ENCODE measurements around the gene TMEM179.

DNA sequence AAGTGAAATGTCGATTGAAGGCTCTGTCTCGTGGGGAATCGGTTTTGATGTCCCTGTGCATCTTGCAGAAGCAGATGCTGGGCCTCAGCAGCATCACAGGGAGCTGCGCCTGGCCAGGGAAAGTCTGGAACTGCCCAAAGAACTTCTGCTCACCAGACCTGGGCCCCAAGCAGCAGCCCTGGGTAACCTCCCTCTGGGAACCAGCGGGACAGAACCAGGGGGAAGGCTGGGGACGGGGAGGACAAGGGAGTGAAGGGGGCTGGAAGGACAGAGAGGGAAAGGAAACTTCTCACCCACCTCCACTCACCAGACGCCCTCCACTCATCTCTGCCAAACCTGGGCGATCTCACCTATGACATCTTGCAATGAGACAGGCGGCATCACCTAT, 51.8 kb downstream of the TMEM179 start:
- TF ChIP-seq POLR2A (IDR thresholded peaks at IDR 0.05), result no peak
- TF ChIP-seq, protein P1, sequence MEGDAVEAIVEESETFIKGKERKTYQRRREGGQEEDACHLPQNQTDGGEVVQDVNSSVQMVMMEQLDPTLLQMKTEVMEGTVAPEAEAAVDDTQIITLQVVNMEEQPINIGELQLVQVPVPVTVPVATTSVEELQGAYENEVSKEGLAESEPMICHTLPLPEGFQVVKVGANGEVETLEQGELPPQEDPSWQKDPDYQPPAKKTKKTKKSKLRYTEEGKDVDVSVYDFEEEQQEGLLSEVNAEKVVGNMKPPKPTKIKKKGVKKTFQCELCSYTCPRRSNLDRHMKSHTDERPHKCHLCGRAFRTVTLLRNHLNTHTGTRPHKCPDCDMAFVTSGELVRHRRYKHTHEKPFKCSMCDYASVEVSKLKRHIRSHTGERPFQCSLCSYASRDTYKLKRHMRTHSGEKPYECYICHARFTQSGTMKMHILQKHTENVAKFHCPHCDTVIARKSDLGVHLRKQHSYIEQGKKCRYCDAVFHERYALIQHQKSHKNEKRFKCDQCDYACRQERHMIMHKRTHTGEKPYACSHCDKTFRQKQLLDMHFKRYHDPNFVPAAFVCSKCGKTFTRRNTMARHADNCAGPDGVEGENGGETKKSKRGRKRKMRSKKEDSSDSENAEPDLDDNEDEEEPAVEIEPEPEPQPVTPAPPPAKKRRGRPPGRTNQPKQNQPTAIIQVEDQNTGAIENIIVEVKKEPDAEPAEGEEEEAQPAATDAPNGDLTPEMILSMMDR (IDR thresholded peaks at IDR 0.05), result no peak
- no peak for TF ChIP-seq EP300 (IDR thresholded peaks at IDR 0.05)
- TF ChIP-seq POLR2AphosphoS5 (IDR thresholded peaks at IDR 0.05), result no peak

Measured in upper lobe of left lung (tissue), 4 donors.